Cardiac muscle cell (in vitro differentiated cells and primary cell): ENCODE measurements around the gene POLD2. TPM values are rescaled to one million over a fixed set of nuclear protein-coding genes. Genes with fewer than 3 reads are reported as not detected.

Experiments used
- DNase-seq, 2 donors: peaks; one replicate each; pipeline versions ENCODE4 v3.0.0 to v3.0.0-alpha.2; 2010 to 2017; ENCODE audit warnings: low read depth in 1 of 2, low spot score in 1 of 2
- H3K27ac ChIP-seq: fragments of 200-600 bp; sonication (generic); 2 replicates; pipeline ENCODE4 v1.5.1; 2016
- H3K27me3 ChIP-seq: fragments of 200-600 bp; sonication (generic); 2 replicates; pipeline ENCODE4 v1.6.0; 2016; ENCODE audit warnings: control low read depth
- H3K36me3 ChIP-seq: fragments of 200-600 bp; sonication (generic); 2 replicates; pipeline ENCODE4 v1.5.1; 2016; ENCODE audit warnings: control low read depth
- H3K4me1 ChIP-seq: fragments of 200-600 bp; sonication (generic); 2 replicates; pipeline ENCODE4 v1.8.1; 2017; ENCODE audit warnings: low read depth, mild to moderate bottlenecking, mixed run types
- H3K4me3 ChIP-seq: fragments of 200-600 bp; sonication (generic); 2 replicates; pipeline ENCODE4 v1.5.1; 2016; ENCODE audit warnings: mild to moderate bottlenecking
- H3K9me3 ChIP-seq: fragments of 200-600 bp; sonication (generic); 2 replicates; pipeline ENCODE4 v1.5.1; 2017; ENCODE audit warnings: low read depth, mild to moderate bottlenecking, control low read depth
- CTCF ChIP-seq: IDR thresholded peaks from 2 replicates; pipeline ENCODE4 v1.5.1; 2012; ENCODE audit warnings: low read depth, mild to moderate bottlenecking, low read length
- polyA plus RNA-seq: library from polyadenylated mRNA; unstranded; fragments of >200 nt; fragmentation: Nextera tagmentation; extraction: Ambion mirVana; gene quantifications from 2 replicates; pipeline ENCODE4 v1.2.1, GENCODE V29; 2016
- total RNA-seq: library from RNA; depleted of rRNA; stranded (reverse); fragments of >200 nt; gene quantifications from 2 replicates; pipeline ENCODE4 v1.2.3, GENCODE V29; 2016

The POLD2 gene
- total and polyA plus RNA-seq, 2 experiments from 2014 or later: 133 to 194 TPM

- no peak for DNase-seq
- H3K9me3 ChIP-seq: no peaks in the 10 kb centered on the region
- H3K4me3 ChIP-seq: no peak overlapping the region
- H3K4me1 ChIP-seq: no peaks in the 10 kb centered on the region
- no peak for TF ChIP-seq CTCF
- H3K27me3 ChIP-seq: no peaks in the 10 kb centered on the region
- no peak overlapping the region for H3K27ac ChIP-seq
- peaks cover 31% of the 10 kb centered on the region for H3K36me3 ChIP-seq
Measured at GRCh38 chr7:44116789-44117666, 6.3 kb downstream of the POLD2 start.

- H3K27ac ChIP-seq: peak overlapping the region; percentile 34
- no peaks in the 10 kb centered on the region for H3K4me1 ChIP-seq
- no peaks in the 10 kb centered on the region for H3K9me3 ChIP-seq
- no peaks in the 10 kb centered on the region for H3K27me3 ChIP-seq
- no peak overlapping the region for H3K4me3 ChIP-seq
- DNase-seq: no peak
- H3K36me3 ChIP-seq: peaks cover 30% of the 10 kb centered on the region
- TF ChIP-seq CTCF: no peak
Measured at GRCh38 chr7:44116087-44116788, 7.1 kb downstream of the POLD2 start.

- DNase-seq: no peak
- no peak for TF ChIP-seq CTCF
- Histone ChIP-seq H3K9me3 (no peaks in the 10 kb centered on the region), H3K4me3 (no peak overlapping the region), H3K4me1 (no peaks in the 10 kb centered on the region), H3K27ac (peak overlapping the region; percentile 34), H3K36me3 (peaks cover 32% of the 10 kb centered on the region), H3K27me3 (no peaks in the 10 kb centered on the region)
Measured at GRCh38 chr7:44114586-44115310, 8.6 kb downstream of the POLD2 start.

- DNase-seq: no peak
- peaks cover 34% of the 10 kb centered on the region for H3K36me3 ChIP-seq
- H3K4me3 ChIP-seq: no peak overlapping the region
- no peak overlapping the region for H3K27ac ChIP-seq
- TF ChIP-seq CTCF: no peak
- H3K27me3 ChIP-seq: no peaks in the 10 kb centered on the region
- no peaks in the 10 kb centered on the region for H3K9me3 ChIP-seq
- no peaks in the 10 kb centered on the region for H3K4me1 ChIP-seq
Measured at GRCh38 chr7:44113764-44114354, 9.5 kb downstream of the POLD2 start.
